GM18951 (cell line): Measurements from ENCODE around the gene SRGAP1.
"Not testable (repeated sequence)": the region's sequence is repeated elsewhere in the genome, so short reads cannot be mapped to it uniquely, and the experiment has no call there.

ENCODE experiments used
- POLR2A ChIP-seq: IDR thresholded peaks from 4 replicates; pipeline ENCODE4 v1.6.1; 2011; ENCODE audit warnings: mild to moderate bottlenecking; ENCODE audit not compliant: insufficient read length, insufficient read depth; ENCODE audit errors: extremely low read depth
- in situ Hi-C: fragments of 300-500 bp; cut with MboI; formaldehyde crosslinking; loops from one replicate; pipeline ENCODE4 v1.12.0; 2022; ENCODE audit warnings: low sequenced_read_pairs, mixed read lengths, inconsistent platforms; ENCODE audit not compliant: unreplicated experiment

The SRGAP1 gene

DNA sequence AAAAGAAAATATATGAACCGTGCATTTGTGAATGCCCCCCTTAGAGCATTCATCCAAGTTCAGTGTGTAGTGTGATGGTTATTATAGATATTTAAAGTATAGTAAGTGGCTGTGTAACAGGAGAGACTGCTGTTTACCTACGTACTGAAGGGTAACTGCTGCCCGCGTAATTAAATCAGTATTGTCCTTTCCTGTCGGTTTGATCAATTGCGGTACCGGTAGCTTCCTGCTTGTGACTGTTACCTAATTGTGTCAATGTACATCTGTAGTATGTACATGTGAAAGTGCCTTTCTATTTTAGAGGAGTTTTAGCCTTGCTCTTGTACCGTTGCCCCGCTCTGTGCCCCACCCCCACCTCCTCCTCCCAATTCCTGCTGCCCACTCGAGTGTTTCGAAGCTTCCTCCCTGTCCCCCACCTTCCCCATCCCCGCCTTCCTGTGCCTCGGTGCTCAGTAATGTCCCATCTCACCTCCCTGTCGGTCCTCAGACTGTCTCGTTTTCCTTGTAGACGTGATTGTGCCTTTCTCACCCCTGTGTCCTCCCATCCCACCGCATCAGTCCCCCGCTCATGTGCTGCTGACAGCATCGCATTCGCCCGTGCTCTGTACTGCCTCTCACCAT lies 302.6 kb downstream of the SRGAP1 start:
- no peak for TF ChIP-seq POLR2A
- in situ Hi-C loops, result no loop called here

DNA sequence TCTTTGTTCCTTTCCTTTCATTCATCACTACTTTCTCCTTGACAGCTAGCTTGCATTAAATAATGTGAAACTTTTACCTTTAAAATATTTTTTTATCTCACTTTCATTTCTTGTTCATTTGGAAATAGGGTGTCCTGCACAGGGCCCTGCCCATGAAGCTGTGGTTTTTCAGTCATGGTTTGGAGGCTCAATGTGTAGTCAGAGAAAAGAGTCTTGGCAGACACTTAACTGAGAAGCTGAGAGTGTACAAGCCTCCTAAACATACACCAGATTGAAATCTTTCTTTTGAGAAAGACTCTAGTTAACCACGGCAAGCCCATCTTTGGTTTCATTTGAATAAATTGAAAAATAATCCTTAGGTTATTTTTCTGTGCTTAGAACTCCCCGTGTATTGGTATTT lies 303.4 kb downstream of the SRGAP1 start:
- no peak for TF ChIP-seq POLR2A
- in situ Hi-C loops, result no loop called here

DNA sequence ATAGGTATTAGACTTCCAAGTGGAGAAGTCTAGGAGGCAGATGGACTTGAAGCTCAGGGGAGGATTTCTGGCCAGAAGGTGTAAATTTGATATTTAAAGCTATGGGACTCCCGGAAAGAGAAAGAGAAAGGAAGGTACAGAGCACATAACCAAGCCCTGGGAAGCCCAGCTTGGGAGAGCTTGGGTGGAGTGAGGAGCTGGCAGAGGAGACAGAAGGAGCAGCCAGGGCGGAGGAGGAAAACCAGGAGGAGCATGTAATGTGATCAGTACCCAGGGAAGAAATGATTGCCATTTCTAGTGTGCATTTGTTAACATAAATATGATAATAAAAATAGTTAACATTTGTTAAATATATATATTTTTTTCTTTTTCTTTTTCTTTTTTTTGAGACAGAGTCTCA lies 310.2 kb downstream of the SRGAP1 start:
- TF ChIP-seq POLR2A, result no peak
- in situ Hi-C loops, result no loop called here

DNA sequence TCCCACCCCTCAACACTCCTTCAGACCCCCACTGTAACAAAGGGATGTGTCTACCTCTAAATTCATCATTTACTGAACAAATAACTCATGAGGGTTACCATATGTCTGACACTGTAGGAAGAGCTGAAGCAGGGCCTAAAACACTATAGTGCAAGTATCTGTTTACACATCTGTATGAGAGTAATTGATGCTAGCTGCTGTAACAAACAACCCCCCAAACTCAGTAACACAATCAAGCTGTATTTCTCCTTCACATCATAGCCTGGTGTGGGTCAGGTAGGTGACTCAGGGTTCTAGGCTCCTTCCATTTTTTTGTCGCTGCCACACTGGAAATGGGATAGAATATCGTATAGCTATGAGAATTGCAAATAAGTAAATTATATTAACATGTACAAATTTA lies 312.6 kb downstream of the SRGAP1 start:
- TF ChIP-seq POLR2A, result no peak

DNA sequence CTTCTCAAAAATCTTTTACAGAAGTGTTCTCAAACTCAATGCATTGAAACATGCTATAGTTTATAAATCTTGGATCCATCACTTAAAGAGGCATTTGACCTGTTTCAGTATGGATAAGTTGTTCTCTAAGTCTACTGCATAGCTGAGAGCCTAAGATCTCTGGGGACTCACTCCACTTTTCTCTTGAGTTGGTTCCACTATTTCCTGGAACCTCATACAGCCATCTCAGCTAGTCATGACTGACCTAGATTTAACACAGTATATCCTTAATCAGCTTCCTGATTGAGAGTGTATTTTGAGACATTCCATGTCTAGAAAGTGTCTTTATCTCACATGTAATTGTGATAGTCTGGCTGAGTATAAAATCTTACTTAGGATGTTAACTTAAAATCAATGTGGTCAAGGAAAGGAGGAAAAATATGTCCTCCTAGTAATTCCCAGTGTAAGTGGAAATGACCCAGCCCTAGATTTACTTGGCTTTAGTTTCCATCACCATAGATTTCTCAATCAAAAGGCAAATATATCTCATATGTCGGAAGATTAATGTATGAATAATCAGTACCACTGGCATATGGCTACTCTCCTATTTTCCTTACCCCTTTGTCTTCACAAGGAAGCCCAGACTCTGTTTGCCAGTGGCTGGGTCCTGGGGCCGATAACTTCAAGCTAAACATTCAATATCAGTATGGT lies 315.7 kb downstream of the SRGAP1 start:
- in situ Hi-C loops, result no loop called here
- TF ChIP-seq POLR2A, result no peak

More for the DNA sequence above, 312.6 kb downstream of the SRGAP1 start:
- in situ Hi-C loops, result no loop called here

DNA sequence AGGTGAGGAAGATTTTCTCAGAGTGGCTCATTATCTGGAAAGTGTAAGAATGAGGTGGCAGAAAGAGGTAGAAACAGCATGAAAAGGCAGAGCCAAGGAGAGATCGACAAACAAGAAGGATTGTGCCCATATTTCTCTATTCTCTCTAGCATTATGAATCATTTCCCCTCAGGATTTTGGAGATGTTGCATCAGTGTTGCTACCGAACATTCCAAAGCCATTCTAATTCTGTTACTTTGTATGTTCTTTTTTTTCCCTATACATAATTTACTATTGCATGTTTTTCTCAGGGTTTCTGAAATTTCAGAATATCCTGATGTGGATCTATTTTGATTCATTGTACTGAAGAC lies 316.2 kb downstream of the SRGAP1 start:
- in situ Hi-C loops, result no loop called here
- no peak for TF ChIP-seq POLR2A

DNA sequence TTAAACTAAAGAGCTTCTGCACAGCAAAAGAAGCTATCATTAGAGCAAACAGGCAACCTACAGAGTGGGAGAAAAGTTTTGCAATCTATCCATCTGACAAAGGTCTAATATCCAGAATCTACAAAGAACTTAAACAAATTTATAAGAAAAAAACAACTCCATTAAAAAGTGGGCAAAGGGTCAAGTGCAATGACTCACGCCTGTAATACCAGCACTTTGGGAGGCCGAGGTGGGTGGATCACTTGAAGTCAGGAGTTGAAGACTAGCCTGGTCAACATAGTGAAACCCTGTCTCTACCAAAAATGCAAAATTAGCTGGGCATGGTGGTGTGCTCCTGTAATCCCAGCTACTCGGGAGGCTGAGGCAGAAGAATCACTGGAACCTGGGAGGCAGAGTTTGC lies 322.1 kb downstream of the SRGAP1 start:
- in situ Hi-C loops, result not testable (repeated sequence)

DNA sequence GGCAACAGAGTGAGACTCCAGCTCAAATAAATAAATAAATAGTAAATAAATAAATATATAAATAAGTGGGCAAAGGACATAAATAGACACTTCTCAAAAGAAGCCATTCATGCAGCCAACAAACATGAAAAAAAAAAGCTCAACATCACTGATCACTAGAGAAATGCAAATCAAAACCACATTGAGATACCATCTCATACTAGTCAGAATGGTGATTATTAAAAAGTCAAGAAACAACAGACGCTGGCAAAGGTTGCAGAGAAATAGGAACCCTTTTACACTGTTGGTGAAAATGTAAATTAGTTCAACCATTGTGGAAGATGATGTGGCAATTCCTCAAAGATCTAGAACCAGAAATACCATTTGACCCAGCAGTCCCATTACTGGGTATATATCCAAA lies 322.5 kb downstream of the SRGAP1 start:
- in situ Hi-C loops, result not testable (repeated sequence)

DNA sequence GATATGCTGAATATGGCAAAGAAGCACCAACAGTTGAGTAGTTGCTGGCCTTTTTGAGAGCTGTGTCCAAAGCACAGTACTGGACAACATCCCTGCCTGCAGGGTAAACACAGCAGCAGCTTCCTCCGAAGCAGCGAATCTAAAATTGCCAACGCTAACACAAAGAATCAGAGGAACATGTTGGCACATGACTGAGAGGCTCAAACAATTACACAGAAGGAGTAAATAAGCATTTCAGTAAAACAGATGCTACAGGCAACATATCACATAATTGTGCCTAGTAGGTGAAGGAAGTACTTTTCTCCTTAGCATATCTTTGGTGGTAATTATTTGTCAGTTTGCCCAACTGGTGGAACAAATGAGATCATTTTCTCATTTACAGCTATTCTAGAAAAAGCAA lies 325.5 kb downstream of the SRGAP1 start:
- in situ Hi-C loops, result no loop called here
- TF ChIP-seq POLR2A, result no peak

DNA sequence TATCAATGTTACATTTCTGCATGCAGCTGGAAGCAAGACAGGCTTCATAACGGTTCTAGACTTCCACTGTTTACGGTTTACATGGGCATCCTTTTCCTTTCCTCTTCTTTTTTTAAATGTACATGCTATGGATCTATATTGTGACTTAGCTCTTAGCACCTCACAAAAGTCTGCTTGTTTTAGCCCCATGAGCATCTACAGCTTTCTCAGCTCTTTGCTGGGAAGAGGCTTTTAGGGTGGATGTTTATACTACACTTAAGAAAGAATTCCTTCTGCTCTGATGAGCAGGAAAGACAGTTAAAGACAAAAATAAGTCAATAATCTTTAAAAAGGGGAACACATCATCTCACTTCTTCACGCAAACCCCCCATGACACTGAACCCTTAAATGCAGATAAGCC lies 326.2 kb downstream of the SRGAP1 start:
- TF ChIP-seq POLR2A, result no peak
- in situ Hi-C loops, result no loop called here

DNA sequence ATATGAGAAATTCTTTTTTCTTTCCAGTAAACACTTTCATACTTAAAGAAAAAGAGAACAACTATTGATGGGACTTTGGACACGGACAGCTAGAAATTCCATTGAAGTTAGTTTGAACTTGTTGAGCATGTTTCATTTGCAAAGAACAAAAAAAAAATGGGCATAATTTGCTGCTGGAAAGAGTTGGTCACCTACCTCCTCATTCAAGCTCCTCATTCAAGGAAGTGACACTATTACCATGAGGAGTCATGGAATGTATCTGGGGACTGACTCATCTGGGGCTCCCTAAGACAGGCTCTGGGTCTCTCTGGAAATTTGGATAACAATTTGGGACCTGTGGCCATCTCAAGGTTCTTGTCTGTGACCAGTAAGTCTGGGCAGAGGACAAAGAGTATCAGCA lies 327.2 kb downstream of the SRGAP1 start:
- no peak for TF ChIP-seq POLR2A
- in situ Hi-C loops, result no loop called here

DNA sequence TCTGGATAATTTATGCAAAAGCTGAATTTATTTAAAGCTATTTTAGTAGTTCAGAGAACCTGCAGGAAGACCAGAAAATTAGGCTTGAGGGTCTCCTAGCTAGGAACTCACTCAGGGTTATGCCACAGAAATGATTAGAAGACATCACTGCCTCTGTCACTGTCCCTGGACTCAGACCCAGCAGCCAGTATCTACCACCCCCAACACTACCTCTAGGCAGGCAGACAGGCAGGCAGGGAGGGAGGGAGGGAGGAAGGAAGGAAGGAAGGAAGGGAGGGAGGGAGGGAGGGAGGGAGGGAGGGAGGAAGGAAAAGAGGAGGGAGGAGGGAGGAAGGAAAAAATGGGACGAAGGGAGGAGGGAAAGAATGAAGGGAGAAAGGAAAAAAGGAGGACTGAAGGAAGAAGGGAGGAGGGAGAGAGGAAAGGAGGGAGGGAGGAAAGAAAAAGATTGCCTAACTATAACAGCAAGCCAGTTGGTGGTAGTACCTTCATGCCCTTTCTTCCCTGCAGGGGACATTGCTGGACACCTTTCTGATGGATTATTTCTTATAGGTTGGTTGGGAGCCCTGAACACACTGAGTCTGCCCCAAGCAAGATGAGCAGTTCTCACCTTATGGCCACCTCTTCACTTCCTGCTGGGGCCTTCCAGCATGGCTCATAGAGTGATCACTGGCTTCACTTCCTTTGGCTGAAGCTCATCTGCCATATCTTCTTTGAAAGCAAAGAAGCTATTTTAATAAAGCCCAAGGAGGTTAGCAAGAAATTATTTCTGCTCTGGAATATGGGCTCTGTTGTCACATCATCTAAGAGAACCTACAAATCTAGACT lies 327.9 kb downstream of the SRGAP1 start:
- in situ Hi-C loops, result no loop called here
- no peak for TF ChIP-seq POLR2A

DNA sequence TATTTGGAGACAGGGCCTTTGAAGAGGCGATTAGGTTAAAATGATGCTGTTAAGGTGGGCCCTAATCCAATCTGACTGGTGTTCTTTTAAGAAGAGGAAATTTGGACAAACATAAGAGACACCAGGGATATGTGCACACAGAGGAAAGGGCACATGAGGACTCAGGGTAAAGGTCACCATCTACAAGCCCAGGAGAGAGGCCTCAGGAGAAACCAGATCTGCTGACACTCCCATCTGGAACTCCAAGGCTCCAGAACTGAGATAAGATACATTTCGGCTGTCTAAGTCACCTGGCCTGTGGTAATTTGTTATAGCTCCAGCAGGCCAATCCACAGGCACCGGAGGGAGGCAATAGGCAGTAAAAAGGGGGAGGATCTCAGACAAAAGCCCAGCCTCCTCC lies 329.0 kb downstream of the SRGAP1 start:
- TF ChIP-seq POLR2A, result no peak
- in situ Hi-C loops, result no loop called here
